Panc1 (cell line): ENCODE data around the gene SLAMF7. TPM values are rescaled to one million over a fixed set of nuclear protein-coding genes. Genes with fewer than 3 reads are reported as not detected.

ENCODE experiments used
- ATAC-seq: fragments of 200-7000 bp; cut with Tn5 transposase; 2 replicates; pipeline ENCODE4 v1.9.1; 2020; ENCODE audit warnings: mild to moderate bottlenecking, moderate library complexity
- BruUV-seq: library from RNA; stranded (reverse); fragments of 400-500 nt; replicated peaks from 2 replicates; lab custom pipeline; 2021; lab: Mats Ljungman, UMichigan
- CTCF ChIA-PET: fragments of 300-600 bp; sonication (Branson Sonifier 250); formaldehyde crosslinking; loops from one replicate; lab custom pipeline; 2022; ENCODE audit warnings: antibody characterized with exemption; lab: Charles Lee
- POLR2A ChIA-PET: fragments of 300-600 bp; sonication (Branson Sonifier 250); formaldehyde crosslinking; loops from one replicate; lab custom pipeline; 2022; ENCODE audit warnings: antibody characterized with exemption; lab: Charles Lee
- DNase-seq: peaks from one replicate; pipeline ENCODE4 v3.0.0-alpha.2; 2010; ENCODE audit warnings: low read depth, low spot score
- H3K27ac ChIP-seq: 2 replicates; pipeline ENCODE4 v1.5.1; 2011; ENCODE audit warnings: mild to moderate bottlenecking, low read length, inconsistent platforms
- H3K27me3 ChIP-seq: fragments of 200-500 bp; sonication (Bioruptor generic); 2 replicates; pipeline ENCODE4 v1.6.0; 2014; ENCODE audit warnings: low read length, inconsistent platforms; ENCODE audit not compliant: control insufficient read depth, insufficient read depth
- H3K36me3 ChIP-seq: fragments of 200-500 bp; sonication (Bioruptor generic); 2 replicates; pipeline ENCODE4 v1.5.1; 2014; ENCODE audit warnings: inconsistent platforms, mild to moderate bottlenecking, low read length, moderate library complexity; ENCODE audit not compliant: control insufficient read depth, insufficient read depth
- H3K4me1 ChIP-seq: 2 replicates; pipeline ENCODE4 v1.5.1; 2011; ENCODE audit warnings: inconsistent platforms, mild to moderate bottlenecking, low read length, moderate library complexity; ENCODE audit not compliant: control insufficient read depth, insufficient read depth
- H3K4me3 ChIP-seq, 2 experiments: 2 replicates each; pipeline ENCODE4 v1.5.1; 2011 to 2012; ENCODE audit warnings: low read depth in 2 of 2, low read length in 2 of 2, mild to moderate bottlenecking in 2 of 2, inconsistent platforms in 1 of 2, moderate library complexity in 1 of 2
- H3K9me3 ChIP-seq: fragments of 200-500 bp; sonication (Bioruptor generic); 2 replicates; pipeline ENCODE4 v1.5.1; 2014; ENCODE audit warnings: low read depth, mild to moderate bottlenecking, inconsistent platforms, low read length, moderate library complexity; ENCODE audit not compliant: control insufficient read depth, insufficient read depth
- CTCF ChIP-seq: fragments of 450-650 bp; IDR thresholded peaks from 2 replicates; pipeline ENCODE4 v1.5.1; 2017; ENCODE audit warnings: mild to moderate bottlenecking
- POLR2AphosphoS5 ChIP-seq: IDR thresholded peaks from 2 replicates; pipeline ENCODE4 v1.6.1; 2012; ENCODE audit warnings: mild to moderate bottlenecking, low read depth, low read length, moderate library complexity
- REST ChIP-seq, 2 experiments: IDR thresholded peaks; 2 replicates each; pipeline ENCODE4 v1.6.1; 2011 to 2012; ENCODE audit warnings: low read depth in 2 of 2, control low read depth in 1 of 2, low read length in 1 of 2, mild to moderate bottlenecking in 1 of 2, moderate library complexity in 1 of 2; ENCODE audit not compliant: insufficient read depth in 1 of 2
- SIN3A ChIP-seq: IDR thresholded peaks from 2 replicates; pipeline ENCODE4 v1.6.1; 2012; ENCODE audit warnings: low read depth, mild to moderate bottlenecking, low read length, moderate library complexity, borderline replicate concordance; ENCODE audit not compliant: insufficient read depth
- TCF7L2 ChIP-seq: IDR thresholded peaks from 2 replicates; pipeline ENCODE4 v1.6.1; 2011; ENCODE audit warnings: mild to moderate bottlenecking, low read depth, low read length, inconsistent platforms
- in situ Hi-C: cut with HindIII; loops from 2 replicates; pipeline ENCODE4 v1.10.0; 2016; ENCODE audit warnings: low sequenced_read_pairs, low pct_unique_long_range_greater_than_20kb
- intact Hi-C: fragments of 100-400 bp; cut with micrococcal nuclease; formaldehyde crosslinking; loops from one replicate; pipeline ENCODE4 v1.10.0; 2022; ENCODE audit not compliant: unreplicated experiment
- total RNA-seq: library from RNA; stranded (reverse); gene quantifications from one replicate; pipeline ENCODE4 v1.2.1, GENCODE V29; 2021; ENCODE audit not compliant: unreplicated experiment

Gene SLAMF7
- total RNA-seq, 1 experiment from 2014 or later = 0.21 TPM

GRCh38 chr1:160720356-160721085 lies 18.5 kb upstream of the SLAMF7 start:
- DNase-seq (no peak), ATAC-seq (no peak)
- no peak overlapping the region for H3K27ac ChIP-seq
- ChIA-PET POLR2A (no interaction called here), CTCF (no interaction called here)
- H3K4me3 ChIP-seq = no peak overlapping the region
- no peaks in the 10 kb centered on the region for H3K9me3 ChIP-seq
- no peak for TF ChIP-seq CTCF
- no peak for TF ChIP-seq SIN3A
- no peak for TF ChIP-seq REST (IDR thresholded peaks at IDR 0.05; ENCODE audit: insufficient read depth in 1 of 2, low read depth in 2 of 2, low read length in 1 of 2)
- TF ChIP-seq POLR2AphosphoS5 = no peak
- no peak for TF ChIP-seq TCF7L2
- peaks cover 20% of the 10 kb centered on the region for H3K27me3 ChIP-seq
- in situ Hi-C loops = no loop called here
- no peaks in the 10 kb centered on the region; the same call in 1 of the 2 replicates for H3K36me3 ChIP-seq
- intact Hi-C loops = no loop called here
- BruUV-seq = no TSS peak
- H3K4me1 ChIP-seq = no peaks in the 10 kb centered on the region

- in situ Hi-C loops (no loop called here), intact Hi-C loops (no loop called here)
- no TSS peak for BruUV-seq
- POLR2A ChIA-PET = no interaction called here
- no peak overlapping the region for H3K4me3 ChIP-seq
- no peak for TF ChIP-seq REST (IDR thresholded peaks at IDR 0.05; ENCODE audit: insufficient read depth in 1 of 2, low read depth in 2 of 2, low read length in 1 of 2)
- peaks cover 1% of the 10 kb centered on the region; the same call in 1 of the 2 replicates for H3K4me1 ChIP-seq
- H3K9me3 ChIP-seq = no peaks in the 10 kb centered on the region
- ATAC-seq = no peak
- peaks cover 20% of the 10 kb centered on the region for H3K27me3 ChIP-seq
- no peaks in the 10 kb centered on the region; the same call in 1 of the 2 replicates for H3K36me3 ChIP-seq
- H3K27ac ChIP-seq = no peak overlapping the region
- no peak for DNase-seq
- CTCF ChIA-PET = no interaction called here
Measured at GRCh38 chr1:160721473-160721872, 17.6 kb upstream of the SLAMF7 start.
